Forelimb muscle (tissue), 1 donor: ENCODE measurements around the gene CSRP1. TPM values are rescaled to one million over a fixed set of nuclear protein-coding genes. Genes with fewer than 3 reads are reported as not detected.
"Not testable (repeated sequence)": the region's sequence is repeated elsewhere in the genome, so short reads cannot be mapped to it uniquely, and the experiment has no call there.

Source experiments
- DNase-seq: peaks from one replicate; pipeline ENCODE4 v3.0.0-alpha.2; 2013; ENCODE audit warnings: low read depth
- polyA plus RNA-seq: library from polyadenylated mRNA; unstranded; fragments of 120-200 nt; gene quantifications from one replicate; pipeline ENCODE4 v1.2.1, GENCODE V29; 2013; ENCODE audit not compliant: insufficient read length

The CSRP1 gene
- polyA plus RNA-seq = 28.8 TPM

- DNase-seq = peak; percentile 39
Observed at GRCh38 chr1:201506557-201507359, at the start of gene CSRP1. Gene CSRP1 (minus strand): TSS chr1:201507123. CDS start chr1:201496303, 10,820 bp downstream.

- DNase-seq = no peak
Observed at GRCh38 chr1:201555593-201555945, 48.6 kb upstream of the CSRP1 start.

GRCh38 chr1:201554789-201555592, 48.1 kb upstream of the CSRP1 start:
- no peak for DNase-seq

GRCh38 chr1:201554190-201554600, 47.3 kb upstream of the CSRP1 start:
- DNase-seq = no peak

- no peak for DNase-seq
Observed at GRCh38 chr1:201553496-201554189, 46.7 kb upstream of the CSRP1 start.

GRCh38 chr1:201552941-201553351, 46.0 kb upstream of the CSRP1 start:
- DNase-seq = no peak

GRCh38 chr1:201551877-201552731, 45.2 kb upstream of the CSRP1 start:
- no peak for DNase-seq

GRCh38 chr1:201551096-201551495, 44.2 kb upstream of the CSRP1 start:
- DNase-seq = no peak

- not testable (repeated sequence) for DNase-seq
Observed at GRCh38 chr1:201549522-201549921, 42.6 kb upstream of the CSRP1 start.

- no peak for DNase-seq
Observed at GRCh38 chr1:201545851-201546492, 39.0 kb upstream of the CSRP1 start.

GRCh38 chr1:201544710-201545109, 37.8 kb upstream of the CSRP1 start:
- no peak for DNase-seq

GRCh38 chr1:201543871-201544642, 37.1 kb upstream of the CSRP1 start:
- no peak for DNase-seq

- DNase-seq = no peak
Observed at GRCh38 chr1:201542309-201543035, 35.5 kb upstream of the CSRP1 start.

- DNase-seq = no peak
Observed at GRCh38 chr1:201540846-201541735, 34.2 kb upstream of the CSRP1 start.

- no peak for DNase-seq
Observed at GRCh38 chr1:201539561-201540431, 32.9 kb upstream of the CSRP1 start.

- no peak for DNase-seq
Observed at GRCh38 chr1:201538612-201539551, 32.0 kb upstream of the CSRP1 start, which contains the start of gene NAV1. Gene NAV1 (plus strand): TSS chr1:201539127. CDS start chr1:201622885, 83,758 bp downstream.
